Esophagus muscularis mucosa (tissue), 3 donors: ENCODE results near the gene ZNF429.
A peak's percentile ranks its signal among the peaks of the same experiment; 100 is the strongest.

ENCODE experiments used
- CTCF ChIP-seq, 3 experiments: fragments of 200-600 bp in 2 of 3; fragments of 450-650 bp in 1 of 3; sonication (generic) in 2 of 3; IDR thresholded peaks; one replicate each; pipeline ENCODE4 v1.5.1; 2017 to 2019; ENCODE audit warnings: antibody characterized with exemption in 3 of 3, mild to moderate bottlenecking in 2 of 3, moderate library complexity in 1 of 3
- POLR2A ChIP-seq: fragments of 450-650 bp; IDR thresholded peaks from one replicate; pipeline ENCODE4 v1.6.1; 2017; ENCODE audit warnings: antibody characterized with exemption, moderate library complexity, mild to moderate bottlenecking, low read depth

- TF ChIP-seq CTCF (IDR thresholded peaks at IDR 0.05): peak; percentile 68 to 87 (median 70)
- TF ChIP-seq POLR2A: no peak
Measured at GRCh38 chr19:21483589-21484170, 21.7 kb upstream of the ZNF429 start.
